ENCODE results near the gene ZNF618. TPM values are rescaled to one million over a fixed set of nuclear protein-coding genes. Genes with fewer than 3 reads are reported as not detected.
"Not testable (repeated sequence)": the region's sequence is repeated elsewhere in the genome, so short reads cannot be mapped to it uniquely, and the experiment has no call there.

The ZNF618 gene
- total RNA-seq, 1 donor from 2014 or later = 7.8 TPM

GRCh38 chr9:113989017-113989713 lies 113.1 kb downstream of the ZNF618 start:
- DNase-seq = peak; percentile 36

- DNase-seq = no peak
Observed at GRCh38 chr9:113989714-113990569, 113.8 kb downstream of the ZNF618 start.

- DNase-seq = no peak
Observed at GRCh38 chr9:113990570-113990907, 114.4 kb downstream of the ZNF618 start.

- DNase-seq = no peak
Observed at GRCh38 chr9:113990975-113991471, 114.9 kb downstream of the ZNF618 start.

- DNase-seq = no peak
Observed at GRCh38 chr9:113991714-113992113, 115.6 kb downstream of the ZNF618 start.

GRCh38 chr9:113992276-113992951 lies 116.3 kb downstream of the ZNF618 start:
- no peak for DNase-seq

- no peak for DNase-seq
Observed at GRCh38 chr9:113992994-113993393, 116.9 kb downstream of the ZNF618 start.

GRCh38 chr9:113993838-113994540 lies 117.9 kb downstream of the ZNF618 start:
- peak; percentile 45 for DNase-seq

- no peak for DNase-seq
Observed at GRCh38 chr9:113995401-113995800, 119.3 kb downstream of the ZNF618 start.

- no peak for DNase-seq
Observed at GRCh38 chr9:113995963-113996362, 119.9 kb downstream of the ZNF618 start.

- no peak for DNase-seq
Observed at GRCh38 chr9:113996531-113997001, 120.5 kb downstream of the ZNF618 start.

- DNase-seq = not testable (repeated sequence)
Observed at GRCh38 chr9:113997064-113997463, 121.0 kb downstream of the ZNF618 start.

- no peak for DNase-seq
Observed at GRCh38 chr9:113997610-113998009, 121.5 kb downstream of the ZNF618 start.

GRCh38 chr9:113998114-113998513 lies 122.0 kb downstream of the ZNF618 start:
- DNase-seq = no peak

GRCh38 chr9:113998525-113999255 lies 122.6 kb downstream of the ZNF618 start:
- DNase-seq = no peak

GRCh38 chr9:113999256-114000062 lies 123.3 kb downstream of the ZNF618 start:
- peak; percentile 40 for DNase-seq

GRCh38 chr9:114000063-114000454 lies 124.0 kb downstream of the ZNF618 start:
- DNase-seq = no peak

GRCh38 chr9:114000671-114001409 lies 124.7 kb downstream of the ZNF618 start:
- DNase-seq = no peak

GRCh38 chr9:114001410-114001685 lies 125.2 kb downstream of the ZNF618 start:
- DNase-seq = no peak

- DNase-seq = no peak
Observed at GRCh38 chr9:114001794-114002261, 125.7 kb downstream of the ZNF618 start.
